HL-60 (cell line): ENCODE results near the gene IGSF22.

Experiments used
- CTCF ChIP-seq: IDR thresholded peaks from one replicate; pipeline ENCODE4 v1.5.1; 2011; ENCODE audit warnings: low read length, control low read depth, inconsistent platforms; ENCODE audit not compliant: insufficient read depth
- POLR2AphosphoS5 ChIP-seq: IDR thresholded peaks from 2 replicates; pipeline ENCODE4 v1.6.1; 2012; ENCODE audit warnings: low read depth
- REST ChIP-seq: IDR thresholded peaks from 2 replicates; pipeline ENCODE4 v1.6.1; 2012; ENCODE audit warnings: low read depth; ENCODE audit not compliant: insufficient replicate concordance

GRCh38 chr11:18722293-18722637 is 3.7 kb downstream of the IGSF22 start:
- TF ChIP-seq POLR2AphosphoS5: no peak
- TF ChIP-seq REST: no peak
- no peak for TF ChIP-seq CTCF
